HG03571 (cell line): ENCODE measurements around the gene UBTD1.

Experiments
- ATAC-seq: cut with Tn5 transposase; IDR thresholded peaks from one replicate; pipeline ENCODE4 v1.9.1; 2021; ENCODE audit not compliant: unreplicated experiment

Gene UBTD1

GRCh38 chr10:97582169-97582568 lies 83.4 kb downstream of the UBTD1 start:
- no peak for ATAC-seq

DNA sequence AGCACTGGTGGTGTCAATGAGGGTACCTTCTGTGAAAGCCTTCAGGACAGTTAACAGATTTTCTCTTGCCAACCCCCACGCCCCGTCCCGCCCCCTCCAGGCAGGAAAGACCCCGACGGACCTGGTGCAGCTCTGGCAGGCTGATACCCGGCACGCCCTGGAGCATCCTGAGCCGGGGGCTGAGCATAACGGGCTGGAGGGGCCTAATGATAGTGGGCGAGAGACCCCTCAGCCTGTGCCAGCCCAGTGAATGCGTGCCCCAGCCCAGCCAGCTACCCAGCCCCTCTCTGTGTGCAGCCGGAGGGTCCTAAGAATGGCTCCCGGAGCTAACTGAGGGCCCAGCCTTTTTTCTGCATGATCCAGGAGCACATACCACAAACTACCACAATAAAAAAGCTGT lies 84.8 kb downstream of the UBTD1 start:
- no peak for ATAC-seq

GRCh38 chr10:97584060-97584797 lies 85.5 kb downstream of the UBTD1 start, which contains the start of gene HOGA1:
HOGA1 (plus strand) TSS chr10:97584389; CDS start chr10:97584704, 315 bp downstream.
- ATAC-seq, result peak; percentile 77

DNA sequence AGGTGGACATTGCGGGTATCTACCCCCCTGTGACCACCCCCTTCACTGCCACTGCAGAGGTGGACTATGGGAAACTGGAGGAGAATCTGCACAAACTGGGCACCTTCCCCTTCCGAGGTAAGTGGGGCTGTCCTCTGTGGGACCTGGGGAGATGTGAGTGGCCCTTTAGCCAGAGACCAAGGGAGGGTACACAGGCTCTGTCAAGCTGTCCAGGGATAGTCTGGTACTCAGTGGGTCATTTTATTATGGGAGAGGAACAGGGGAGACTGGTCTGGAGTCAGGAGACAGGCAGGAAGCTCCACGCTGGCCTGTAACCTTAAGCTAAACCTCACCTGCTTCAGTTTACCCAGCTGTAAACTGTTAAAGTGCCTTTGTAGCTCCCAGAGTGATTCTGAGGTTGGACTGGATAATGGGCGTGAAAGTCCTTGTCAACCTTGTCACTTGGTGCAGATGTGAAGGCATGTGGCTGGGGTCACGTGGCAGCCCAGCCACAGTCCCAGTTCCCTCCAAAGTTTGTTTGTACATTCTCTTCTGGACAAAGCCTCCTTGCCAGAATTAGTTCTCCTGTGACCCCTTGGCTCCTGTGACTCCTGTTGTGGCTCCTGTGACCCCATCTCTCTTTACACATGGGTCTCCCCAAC lies 86.2 kb downstream of the UBTD1 start:
- ATAC-seq, result no peak

- no peak for ATAC-seq
Observed at GRCh38 chr10:97585439-97585811, 86.7 kb downstream of the UBTD1 start.

- ATAC-seq, result no peak
Observed at GRCh38 chr10:97587183-97587582, 88.5 kb downstream of the UBTD1 start.

- no peak for ATAC-seq
Observed at GRCh38 chr10:97589479-97589878, 90.8 kb downstream of the UBTD1 start, which contains the start of gene C10orf62. C10orf62 (plus strand) TSS chr10:97589721; CDS start chr10:97589898, 177 bp downstream.

- ATAC-seq, result no peak
Observed at GRCh38 chr10:97590082-97590747, 91.5 kb downstream of the UBTD1 start.

GRCh38 chr10:97590748-97591495 lies 92.2 kb downstream of the UBTD1 start:
- ATAC-seq, result no peak

DNA sequence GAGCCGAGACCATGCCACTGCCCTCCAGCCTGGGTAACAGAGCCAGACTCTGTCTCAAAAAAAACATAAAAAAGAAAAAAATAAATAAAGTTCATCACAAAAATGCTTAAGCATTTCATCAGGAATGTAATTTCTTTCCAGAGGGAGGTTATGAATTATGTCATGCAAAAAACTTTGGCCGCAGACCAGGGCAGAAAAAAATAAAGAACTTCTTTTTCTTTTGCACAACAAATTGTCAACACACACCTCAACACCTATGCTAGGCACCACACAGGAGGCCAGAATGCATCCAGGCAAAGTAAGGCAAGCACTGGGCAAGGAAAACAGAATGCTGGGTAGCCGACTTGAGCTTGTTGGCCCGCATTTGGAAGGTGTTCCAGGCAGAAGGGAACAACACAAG lies 94.7 kb downstream of the UBTD1 start:
- ATAC-seq, result no peak

DNA sequence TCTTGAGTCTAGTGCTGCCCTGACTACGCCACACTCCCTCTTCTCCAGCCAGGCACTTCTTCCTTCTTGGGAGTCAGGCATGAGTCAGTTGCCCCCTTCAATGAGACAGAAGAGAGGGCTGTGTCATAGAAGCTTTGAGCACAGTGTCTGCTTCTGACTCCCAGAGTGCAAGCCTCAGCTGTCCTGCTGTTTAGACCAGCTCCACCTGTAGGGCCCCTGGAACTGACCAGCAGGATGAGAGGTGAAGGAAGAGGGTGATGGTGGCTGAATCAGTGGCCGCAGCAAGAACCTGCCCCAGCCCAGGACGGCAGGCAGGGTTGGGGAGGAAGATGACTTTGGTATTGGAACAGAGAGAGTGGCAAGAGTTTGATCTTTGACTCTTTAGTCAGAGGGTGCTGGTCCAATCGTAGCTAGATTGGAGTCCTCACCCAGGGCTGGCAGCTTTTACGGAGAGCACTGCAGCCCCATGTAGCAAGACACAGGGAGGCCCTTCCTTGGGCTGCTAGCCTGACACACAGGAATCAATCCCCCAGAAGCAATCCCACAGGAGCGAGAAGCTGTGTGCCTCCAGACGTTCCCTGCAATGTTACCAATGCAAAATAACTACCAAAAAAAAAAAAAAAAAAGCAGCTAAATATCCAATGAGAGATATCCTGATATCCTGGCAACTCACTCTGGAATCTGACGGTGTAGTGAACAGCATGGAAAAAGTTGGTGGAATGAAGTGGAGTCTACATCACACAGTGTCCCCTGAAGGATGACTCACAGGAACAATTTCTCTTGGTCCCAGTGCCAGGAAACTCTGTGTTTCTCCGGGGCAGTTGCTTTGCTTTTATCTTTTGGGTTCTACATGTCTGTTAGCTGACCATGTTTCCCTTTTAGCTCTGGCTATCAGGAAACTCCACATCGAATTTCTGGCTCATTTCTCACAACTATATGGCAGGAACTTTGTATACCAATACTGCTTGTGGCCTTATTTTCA lies 97.7 kb downstream of the UBTD1 start:
- no peak for ATAC-seq

DNA sequence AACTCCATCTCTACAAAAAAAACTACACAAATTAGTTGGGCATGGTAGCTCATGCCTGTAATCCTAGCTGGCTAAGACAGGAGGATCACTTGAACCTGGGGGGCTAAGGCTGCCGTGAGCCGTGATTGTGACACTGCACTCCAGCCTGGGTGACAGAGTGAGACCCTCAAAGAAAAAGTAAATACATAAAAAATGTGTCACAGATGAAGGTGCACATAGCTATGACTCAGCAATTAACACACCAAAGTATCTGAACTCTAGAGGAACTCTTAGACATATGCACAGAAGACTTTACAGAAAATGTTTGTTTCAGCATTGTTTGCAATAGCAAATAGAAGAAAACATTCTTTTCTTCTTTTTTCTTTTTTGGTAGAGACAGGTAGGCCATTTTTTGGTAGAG lies 99.1 kb downstream of the UBTD1 start:
- ATAC-seq, result no peak

- ATAC-seq, result no peak
Observed at GRCh38 chr10:97598407-97599271, 99.9 kb downstream of the UBTD1 start.

DNA sequence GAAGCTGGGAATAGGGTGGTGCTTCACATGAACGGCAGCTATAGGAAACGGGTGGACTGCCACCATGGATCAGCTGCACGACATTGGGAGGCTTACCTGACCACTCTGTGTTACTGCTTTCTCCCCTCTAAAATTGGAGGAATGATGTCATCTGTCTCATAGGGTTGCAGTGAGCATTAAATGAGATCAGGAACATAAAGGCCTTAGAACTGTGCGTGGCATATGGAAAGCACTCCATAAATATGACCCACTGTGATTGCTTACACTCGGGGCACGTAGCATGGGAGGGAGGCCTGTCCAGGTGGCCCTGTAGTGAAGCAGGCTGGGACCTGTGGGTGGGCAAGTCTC lies 100.5 kb downstream of the UBTD1 start:
- no peak for ATAC-seq

DNA sequence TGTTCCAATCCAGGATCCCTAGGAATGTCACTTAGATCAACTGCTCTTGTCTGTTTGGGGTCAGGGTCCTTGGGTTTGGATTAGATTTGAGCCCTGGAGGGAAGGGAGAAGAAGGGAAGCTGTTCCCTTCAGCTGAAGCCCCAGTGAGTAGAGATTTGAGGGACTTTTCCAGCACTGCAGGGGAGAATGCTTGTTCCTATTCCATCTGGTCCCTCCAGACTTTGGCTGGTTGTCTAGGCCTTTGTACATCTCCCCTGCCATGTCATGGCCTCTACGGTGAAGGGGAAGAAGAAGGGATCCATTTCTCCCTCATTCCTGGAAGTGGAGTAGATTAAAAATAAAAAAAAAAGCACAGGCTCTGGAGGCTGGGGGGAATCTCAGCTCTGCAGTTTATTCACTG lies 101.9 kb downstream of the UBTD1 start:
- ATAC-seq, result no peak

- no peak for ATAC-seq
Observed at GRCh38 chr10:97601268-97602215, 102.8 kb downstream of the UBTD1 start.

- ATAC-seq, result no peak
Observed at GRCh38 chr10:97607095-97607636, 108.4 kb downstream of the UBTD1 start.

GRCh38 chr10:97608991-97609561 lies 110.4 kb downstream of the UBTD1 start:
- no peak for ATAC-seq
